IgD-negative memory B cell (primary cell): Measurements from ENCODE around the gene LINGO3. TPM values are rescaled to one million over a fixed set of nuclear protein-coding genes. Genes with fewer than 3 reads are reported as not detected.
A peak's percentile ranks its signal among the peaks of the same experiment; 100 is the strongest.

Source experiments
- H3K27ac Mint-ChIP-seq, 3 donors: one replicate each; pipeline ENCODE4 v1.8.0; 2020 to 2022; ENCODE audit warnings: mild to moderate bottlenecking in 3 of 3, mixed read lengths in 3 of 3, moderate library complexity in 1 of 3
- H3K27me3 Mint-ChIP-seq: one replicate; pipeline ENCODE4 v1.8.0; 2021; ENCODE audit warnings: mixed read lengths
- H3K36me3 Mint-ChIP-seq: one replicate; pipeline ENCODE4 v1.8.0; 2020; ENCODE audit warnings: mild to moderate bottlenecking, mixed read lengths
- H3K4me1 Mint-ChIP-seq, 3 donors: one replicate each; pipeline ENCODE4 v1.8.0; 2020 to 2022; ENCODE audit warnings: mixed read lengths in 3 of 3, mild to moderate bottlenecking in 1 of 3
- H3K4me3 Mint-ChIP-seq, 4 donors: one replicate each; pipeline ENCODE4 v1.8.0; 2020 to 2022; ENCODE audit warnings: mild to moderate bottlenecking in 4 of 4, mixed read lengths in 4 of 4, moderate library complexity in 3 of 4
- H3K9me3 Mint-ChIP-seq, 3 donors: one replicate each; pipeline ENCODE4 v1.8.0; 2020 to 2021; ENCODE audit warnings: mixed read lengths in 3 of 3, mild to moderate bottlenecking in 1 of 3
- polyA plus RNA-seq: library from polyadenylated mRNA; unstranded; fragments of 300-500 nt; fragmentation: Illumina TruSeq; gene quantifications from one replicate; pipeline ENCODE4 v1.2.3, GENCODE V29; 2021

Gene LINGO3
- polyA plus RNA-seq, 1 donor from 2014 or later, result 14.7 TPM

GRCh38 chr19:2311093-2311492 is 3.1 kb upstream of the LINGO3 start:
- Mint-ChIP-seq H3K27me3 (peaks cover 17% of the 10 kb centered on the region), H3K27ac (peak overlapping the region in 2 of 3 donors; percentile 16 to 76), H3K4me3 (no peak overlapping the region), H3K36me3 (no peaks in the 10 kb centered on the region), H3K9me3 (peaks cover 5 to 9% (median 7%) of the 10 kb centered on the region in 3 donors), H3K4me1 (peaks cover 6 to 21% (median 21%) of the 10 kb centered on the region in 3 donors)

- Mint-ChIP-seq H3K27me3 (peaks cover 17% of the 10 kb centered on the region), H3K36me3 (no peaks in the 10 kb centered on the region), H3K27ac (peak overlapping the region in 2 of 3 donors; percentile 46 to 82), H3K9me3 (peaks cover under 1 to 3% (median 2%) of the 10 kb centered on the region in 3 donors), H3K4me1 (peaks cover 0 to 12% (median 10%) of the 10 kb centered on the region in 3 donors), H3K4me3 (peak overlapping the region in 1 of 4 donors; percentile 17)
Observed at GRCh38 chr19:2309734-2310362, 1.9 kb upstream of the LINGO3 start.

GRCh38 chr19:2307518-2308012 is 389 bp downstream of the LINGO3 start:
- peaks cover 2% of the 10 kb centered on the region for H3K36me3 Mint-ChIP-seq
- peaks cover 12 to 20% (median 13%) of the 10 kb centered on the region in 3 donors for H3K4me1 Mint-ChIP-seq
- H3K27me3 Mint-ChIP-seq, result peaks cover 12% of the 10 kb centered on the region
- peak overlapping the region in 1 of 3 donors; percentile 85 for H3K27ac Mint-ChIP-seq
- H3K9me3 Mint-ChIP-seq, result no peaks in the 10 kb centered on the region
- H3K4me3 Mint-ChIP-seq, result peak overlapping the region in 2 of 4 donors; percentile 22 to 44

DNA sequence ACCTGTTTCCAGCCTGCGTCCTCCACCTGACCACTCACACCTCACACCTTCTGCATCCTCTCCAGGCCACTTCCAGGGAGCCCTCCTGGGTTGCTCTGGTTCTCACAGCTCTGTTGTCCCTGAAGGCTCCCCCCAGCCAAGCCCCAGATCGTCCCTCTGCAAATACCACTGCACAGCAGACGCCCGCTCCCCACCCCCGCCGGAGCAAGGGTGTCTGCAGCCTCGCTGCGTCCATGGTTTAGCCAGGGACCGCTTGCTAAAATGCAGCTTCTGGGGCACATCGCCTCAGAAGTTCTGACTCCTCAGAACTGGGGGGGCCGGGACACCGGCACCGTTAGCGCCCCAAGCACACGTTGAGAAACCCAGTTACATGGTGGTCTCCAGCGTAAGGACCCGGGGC is 983 bp downstream of the LINGO3 start:
- Mint-ChIP-seq H3K27me3 (peaks cover 12% of the 10 kb centered on the region), H3K4me3 (peak overlapping the region; percentile 40 to 84 (median 48)), H3K27ac (peak overlapping the region in 2 of 3 donors; percentile 48 to 85), H3K4me1 (peaks cover 12 to 20% (median 13%) of the 10 kb centered on the region in 3 donors), H3K36me3 (peaks cover 2% of the 10 kb centered on the region), H3K9me3 (no peaks in the 10 kb centered on the region)

- H3K9me3 Mint-ChIP-seq, result no peaks in the 10 kb centered on the region
- H3K4me1 Mint-ChIP-seq, result peaks cover 12 to 23% (median 16%) of the 10 kb centered on the region in 3 donors
- H3K4me3 Mint-ChIP-seq, result peak overlapping the region in 3 of 4 donors; percentile 57 to 84 (median 82)
- H3K27me3 Mint-ChIP-seq, result peaks cover 12% of the 10 kb centered on the region
- peaks cover 2% of the 10 kb centered on the region for H3K36me3 Mint-ChIP-seq
- peak overlapping the region in 2 of 3 donors; percentile 85 to 90 for H3K27ac Mint-ChIP-seq
Observed at GRCh38 chr19:2306281-2306806, 1.6 kb downstream of the LINGO3 start.

DNA sequence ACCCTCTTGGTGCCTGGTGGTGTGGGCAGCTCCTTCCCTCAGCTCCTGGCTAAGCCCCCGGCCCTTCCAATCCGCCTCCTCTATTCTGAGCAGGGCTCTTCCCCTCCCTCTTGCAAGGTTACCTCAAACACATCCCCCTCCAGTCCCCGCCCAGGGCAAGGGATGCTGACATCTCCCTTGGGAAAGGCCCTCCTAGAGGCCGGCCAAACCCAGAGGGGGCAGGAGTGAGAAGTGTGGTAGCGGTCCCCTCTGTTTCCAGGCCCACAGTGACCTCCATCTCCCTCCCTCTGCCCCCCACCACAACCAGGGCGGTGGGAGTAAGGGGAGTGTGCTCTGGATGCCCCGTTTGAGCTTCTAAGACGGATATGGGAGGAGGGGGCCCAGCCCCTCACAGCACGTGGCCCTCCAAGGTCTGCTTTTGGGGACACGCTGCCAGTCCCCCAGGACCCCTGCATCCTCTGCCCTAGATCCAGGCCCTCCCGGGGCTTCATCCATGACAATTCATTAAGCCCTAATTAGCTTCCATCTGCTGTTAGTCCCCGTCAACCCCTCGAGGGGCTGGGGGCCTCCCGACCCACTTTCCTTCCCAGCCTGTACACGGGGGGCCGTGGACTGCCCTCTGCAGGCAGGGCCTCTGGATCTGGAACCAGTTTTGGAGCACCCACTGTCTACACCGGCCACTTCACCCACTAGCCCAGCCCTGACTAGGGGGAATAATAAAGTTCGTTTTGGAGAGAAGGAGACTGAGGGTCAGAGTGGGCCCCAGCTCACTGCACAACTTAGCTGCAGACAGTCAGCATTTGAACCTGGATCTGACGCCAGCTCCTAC is 2.3 kb downstream of the LINGO3 start:
- Mint-ChIP-seq H3K4me3 (peak overlapping the region in 3 of 4 donors; percentile 28 to 84 (median 82)), H3K9me3 (no peaks in the 10 kb centered on the region), H3K27ac (peak overlapping the region; percentile 69 to 90 (median 85)), H3K4me1 (peaks cover 12 to 26% (median 18%) of the 10 kb centered on the region in 3 donors), H3K27me3 (peaks cover 12% of the 10 kb centered on the region), H3K36me3 (peaks cover 2% of the 10 kb centered on the region)

- Mint-ChIP-seq H3K27me3 (peaks cover 5% of the 10 kb centered on the region), H3K9me3 (no peaks in the 10 kb centered on the region), H3K4me3 (peak overlapping the region; percentile 78 to 95 (median 82))
Observed at GRCh38 chr19:2303211-2303798, 4.6 kb downstream of the LINGO3 start.

GRCh38 chr19:2302319-2303210 is 5.4 kb downstream of the LINGO3 start:
- peaks cover 5% of the 10 kb centered on the region for H3K27me3 Mint-ChIP-seq
- H3K36me3 Mint-ChIP-seq, result peaks cover 2% of the 10 kb centered on the region
- H3K4me3 Mint-ChIP-seq, result peak overlapping the region; percentile 78 to 95 (median 82)
- H3K4me1 Mint-ChIP-seq, result peaks cover 11 to 24% (median 12%) of the 10 kb centered on the region in 3 donors
- no peaks in the 10 kb centered on the region for H3K9me3 Mint-ChIP-seq
- peak overlapping the region; percentile 87 to 94 (median 93) for H3K27ac Mint-ChIP-seq

More at GRCh38 chr19:2303211-2303798, 4.6 kb downstream of the LINGO3 start:
- Mint-ChIP-seq H3K4me1 (peaks cover 12 to 24% (median 12%) of the 10 kb centered on the region in 3 donors), H3K27ac (peak overlapping the region; percentile 87 to 94 (median 93)), H3K36me3 (peaks cover 2% of the 10 kb centered on the region)

GRCh38 chr19:2300533-2300932 is 7.4 kb downstream of the LINGO3 start:
- peak overlapping the region in 2 of 3 donors; percentile 85 to 87 for H3K27ac Mint-ChIP-seq
- H3K36me3 Mint-ChIP-seq, result peaks cover 3% of the 10 kb centered on the region
- peaks cover 2% of the 10 kb centered on the region for H3K27me3 Mint-ChIP-seq
- H3K9me3 Mint-ChIP-seq, result no peaks in the 10 kb centered on the region
- peak overlapping the region in 2 of 4 donors; percentile 51 to 63 for H3K4me3 Mint-ChIP-seq
- peaks cover 9 to 26% (median 12%) of the 10 kb centered on the region in 3 donors for H3K4me1 Mint-ChIP-seq

DNA sequence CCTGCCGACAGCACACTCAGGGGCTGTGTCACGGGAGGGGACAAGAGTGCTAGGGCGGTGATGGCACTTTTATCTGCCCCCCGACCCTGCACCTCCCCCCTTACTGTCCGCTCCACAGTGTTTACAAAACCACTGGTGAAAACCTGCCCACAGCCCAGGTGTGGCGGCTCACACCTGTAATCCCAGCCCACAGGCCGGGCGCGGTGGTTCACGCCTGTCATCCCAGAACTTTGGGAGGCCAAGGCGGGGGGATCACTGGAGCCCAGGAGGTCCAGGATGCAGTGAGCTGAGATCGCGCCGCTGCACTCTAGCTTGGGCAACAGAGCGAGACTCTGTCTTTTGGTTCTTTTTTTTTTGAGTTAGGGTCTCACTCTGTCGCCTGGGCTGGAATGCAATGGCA is 11.8 kb downstream of the LINGO3 start:
- Mint-ChIP-seq H3K36me3 (peaks cover 5% of the 10 kb centered on the region), H3K27ac (peak overlapping the region in 2 of 3 donors; percentile 74 to 88), H3K4me1 (peaks cover 10 to 21% (median 17%) of the 10 kb centered on the region in 3 donors), H3K27me3 (no peaks in the 10 kb centered on the region), H3K9me3 (no peaks in the 10 kb centered on the region), H3K4me3 (no peak overlapping the region)

GRCh38 chr19:2294687-2295335 is 13.1 kb downstream of the LINGO3 start:
- Mint-ChIP-seq H3K27ac (peak overlapping the region; percentile 82 to 91 (median 90)), H3K4me3 (peak overlapping the region in 2 of 4 donors; percentile 76 to 80)

GRCh38 chr19:2291185-2291751 is 16.7 kb downstream of the LINGO3 start:
- Mint-ChIP-seq H3K4me1 (peaks cover 24 to 32% (median 31%) of the 10 kb centered on the region in 3 donors), H3K27ac (peak overlapping the region in 2 of 3 donors; percentile 84 to 92)

More at GRCh38 chr19:2294687-2295335, 13.1 kb downstream of the LINGO3 start:
- no peaks in the 10 kb centered on the region for H3K27me3 Mint-ChIP-seq
- H3K4me1 Mint-ChIP-seq, result peaks cover 11 to 16% (median 16%) of the 10 kb centered on the region in 3 donors
- H3K36me3 Mint-ChIP-seq, result peaks cover 5% of the 10 kb centered on the region
- no peaks in the 10 kb centered on the region for H3K9me3 Mint-ChIP-seq

More at GRCh38 chr19:2291185-2291751, 16.7 kb downstream of the LINGO3 start:
- peaks cover 3% of the 10 kb centered on the region for H3K27me3 Mint-ChIP-seq
- peaks cover 6% of the 10 kb centered on the region for H3K36me3 Mint-ChIP-seq
- peak overlapping the region; percentile 87 to 90 (median 89) for H3K4me3 Mint-ChIP-seq
- H3K9me3 Mint-ChIP-seq, result no peaks in the 10 kb centered on the region
